Erythroblast (primary cell): ENCODE results near the gene SKI.

ENCODE experiments used
- GATA1 ChIP-seq: IDR thresholded peaks from 2 replicates; pipeline ENCODE4 v1.6.1; 2011; ENCODE audit warnings: low read depth, mild to moderate bottlenecking, control low read depth, low read length, moderate library complexity
- POLR2A ChIP-seq: IDR thresholded peaks from 2 replicates; pipeline ENCODE4 v1.6.1; 2011; ENCODE audit warnings: mild to moderate bottlenecking, low read length

- TF ChIP-seq POLR2A (no peak), GATA1 (no peak)
These were observed 8.9 kb downstream of the SKI start for GRCh38 chr1:2236695-2237677.
